Stimulated activated CD4-positive, alpha-beta T cell treated with anti-CD3 and anti-CD28 coated beads, Interleukin-12 subunit alpha, Interleukin-12 subunit beta, amount 100 ng/mL, for 24 hours (primary cell): ENCODE results near the gene TST.

Source experiments
- DNase-seq, 2 experiments: peaks; one replicate each; pipeline ENCODE4 v3.0.0-alpha.2; 2020; ENCODE audit warnings: low read depth in 2 of 2

The TST gene

GRCh38 chr22:36986242-36986821, 32.9 kb downstream of the TST start:
- DNase-seq, result peak in 1 of 2 experiments; percentile 70

- DNase-seq, result no peak
Measured at GRCh38 chr22:36985211-36985889, 33.9 kb downstream of the TST start.

GRCh38 chr22:36982136-36982535, 37.1 kb downstream of the TST start:
- DNase-seq, result no peak

GRCh38 chr22:36981247-36981775, 37.9 kb downstream of the TST start:
- no peak for DNase-seq

GRCh38 chr22:36979016-36979910, 40.0 kb downstream of the TST start:
- no peak for DNase-seq

- peak; percentile 78 to 90 for DNase-seq
Measured at GRCh38 chr22:36977947-36978660, 41.1 kb downstream of the TST start.

GRCh38 chr22:36977401-36977861, 41.8 kb downstream of the TST start:
- peak; percentile 46 to 78 for DNase-seq

- DNase-seq, result no peak
Measured at GRCh38 chr22:36976606-36977005, 42.6 kb downstream of the TST start.

GRCh38 chr22:36971341-36972125, 47.7 kb downstream of the TST start:
- DNase-seq, result no peak

- no peak for DNase-seq
Measured at GRCh38 chr22:36968249-36968964, 50.8 kb downstream of the TST start.

GRCh38 chr22:36966851-36967540, 52.3 kb downstream of the TST start:
- no peak for DNase-seq

GRCh38 chr22:36965696-36966095, 53.6 kb downstream of the TST start:
- DNase-seq, result no peak

GRCh38 chr22:36964106-36964505, 55.1 kb downstream of the TST start:
- no peak for DNase-seq

GRCh38 chr22:36963302-36963701, 55.9 kb downstream of the TST start:
- no peak for DNase-seq

GRCh38 chr22:36961626-36962025, 57.6 kb downstream of the TST start:
- DNase-seq, result no peak
